Peyer's patch (tissue), 4 donors: ENCODE data around the gene DGCR8.

Experiments
- CTCF ChIP-seq, 6 experiments: fragments of 450-650 bp in 4 of 6; fragments of 200-600 bp in 2 of 6; sonication (generic) in 1 of 6; IDR thresholded peaks; one replicate each; pipeline ENCODE4 v1.5.1; 2017 to 2019; ENCODE audit warnings: antibody characterized with exemption in 6 of 6, mild to moderate bottlenecking in 3 of 6, moderate library complexity in 1 of 6
- POLR2A ChIP-seq, 2 donors: fragments of 450-650 bp; IDR thresholded peaks; one replicate each; pipeline ENCODE4 v1.5.1; 2017; ENCODE audit warnings: antibody characterized with exemption in 2 of 2, mild to moderate bottlenecking in 2 of 2, moderate library complexity in 2 of 2

GRCh38 chr22:20044495-20045151 lies 35.4 kb upstream of the DGCR8 start:
- no peak for TF ChIP-seq CTCF (IDR thresholded peaks at IDR 0.05)
- no peak for TF ChIP-seq POLR2A (IDR thresholded peaks at IDR 0.05)
